Keratinocyte (primary cell): ENCODE data around the gene LGR4. TPM values are rescaled to one million over a fixed set of nuclear protein-coding genes. Genes with fewer than 3 reads are reported as not detected.

ENCODE experiments used
- DNase-seq: peaks from one replicate; pipeline ENCODE4 v3.0.0-alpha.2; 2011; ENCODE audit warnings: low read depth, missing footprints, low spot score
- FAIRE-seq: peaks from 2 replicates; lab custom pipeline; 2011; peaks lifted over from hg19 to GRCh38; lab: Jason Lieb, UNC
- H2AFZ ChIP-seq: 2 replicates; pipeline ENCODE4 v1.6.0; 2012; ENCODE audit warnings: low read length, control low read depth, inconsistent platforms; ENCODE audit not compliant: control insufficient read depth
- H3K27ac ChIP-seq: 2 replicates; pipeline ENCODE4 v1.5.1; 2011; ENCODE audit warnings: low read length; ENCODE audit not compliant: control insufficient read depth, insufficient read depth
- H3K27me3 ChIP-seq: 3 replicates; pipeline ENCODE4 v1.6.0; 2011; ENCODE audit warnings: low read length; ENCODE audit not compliant: control insufficient read depth, insufficient read depth; ENCODE audit errors: extremely low read depth
- H3K36me3 ChIP-seq, 2 experiments: 2 replicates in 1 of 2; 3 replicates in 1 of 2; pipeline ENCODE4 v1.5.1; 2011; ENCODE audit warnings: low read length in 2 of 2, mild to moderate bottlenecking in 1 of 2; ENCODE audit not compliant: control insufficient read depth in 2 of 2, insufficient read depth in 2 of 2; ENCODE audit errors: extremely low read depth in 1 of 2
- H3K4me1 ChIP-seq: 3 replicates; pipeline ENCODE4 v1.5.1; 2011; ENCODE audit warnings: low read length; ENCODE audit not compliant: control insufficient read depth, insufficient read depth; ENCODE audit errors: extremely low read depth
- H3K4me2 ChIP-seq: 3 replicates; pipeline ENCODE4 v1.6.0; 2011; ENCODE audit warnings: low read depth, low read length; ENCODE audit not compliant: control insufficient read depth, insufficient read depth; ENCODE audit errors: extremely low read depth
- H3K4me3 ChIP-seq, 3 experiments: fragments of 200-600 bp in 1 of 3; sonication (generic) in 1 of 3; 2 replicates in 2 of 3; 3 replicates in 1 of 3; pipeline ENCODE4 v1.5.1; 2011 to 2016; ENCODE audit warnings: low read length in 3 of 3, mild to moderate bottlenecking in 3 of 3, control low read depth in 2 of 3, inconsistent platforms in 1 of 3, low read depth in 1 of 3, mixed read lengths in 1 of 3, mixed run types in 1 of 3, moderate library complexity in 1 of 3; ENCODE audit not compliant: control insufficient read depth in 2 of 3, insufficient read depth in 2 of 3; ENCODE audit errors: extremely low read depth in 1 of 3
- H3K79me2 ChIP-seq: 2 replicates; pipeline ENCODE4 v1.6.0; 2012; ENCODE audit warnings: low read length; ENCODE audit not compliant: control insufficient read depth, insufficient read depth
- H3K9ac ChIP-seq: 3 replicates; pipeline ENCODE4 v1.6.0; 2011; ENCODE audit warnings: low read length; ENCODE audit not compliant: control insufficient read depth, insufficient read depth; ENCODE audit errors: extremely low read depth
- H3K9me1 ChIP-seq: 3 replicates; pipeline ENCODE4 v1.6.0; 2011; ENCODE audit warnings: low read length; ENCODE audit not compliant: control insufficient read depth, insufficient read depth; ENCODE audit errors: extremely low read depth
- H3K9me3 ChIP-seq: 2 replicates; pipeline ENCODE4 v1.5.1; 2012; ENCODE audit warnings: low read depth, low read length; ENCODE audit not compliant: control insufficient read depth
- H4K20me1 ChIP-seq: 3 replicates; pipeline ENCODE4 v1.6.0; 2011; ENCODE audit warnings: low read length; ENCODE audit not compliant: control insufficient read depth, insufficient read depth; ENCODE audit errors: extremely low read depth
- EZH2 ChIP-seq: IDR thresholded peaks from one replicate; pipeline ENCODE4 v1.6.1; 2012; ENCODE audit warnings: inconsistent platforms, mild to moderate bottlenecking, low read length, moderate library complexity
- dilution Hi-C: fragments of 300-500 bp; cut with MboI; formaldehyde crosslinking; loops from one replicate; pipeline ENCODE4 v1.7.0; 2020; ENCODE audit warnings: low sequenced_read_pairs; ENCODE audit not compliant: extremely low pct_ligation_motif_present
- polyA plus RNA-seq, 5 experiments: library from polyadenylated mRNA; depleted of rRNA in 3 of 5; stranded (reverse) in 3 of 5; stranded (forward) in 1 of 5; unstranded in 1 of 5; fragments of >200 nt; gene quantifications; 1 replicate in 1 of 5; 2 replicates in 3 of 5; 3 replicates in 1 of 5; pipeline versions ENCODE4 v1.2.1 to v1.2.3, GENCODE V29; 2011 to 2012; ENCODE audit warnings: missing spikeins in 2 of 5, low read depth in 1 of 5, low replicate concordance in 1 of 5
- TF ChIP-seq, protein P1 (sequence below), 3 experiments: IDR thresholded peaks in 1 of 3; conservative IDR thresholded peaks in 1 of 3; optimal IDR thresholded peaks in 1 of 3; 2 replicates in 2 of 3; 3 replicates in 1 of 3; pipeline versions ENCODE3 to v1.5.1; 2011; ENCODE audit warnings: low read length in 3 of 3, mild to moderate bottlenecking in 3 of 3, moderate library complexity in 2 of 3, control low read depth in 1 of 3, inconsistent platforms in 1 of 3; ENCODE audit not compliant: insufficient read depth in 2 of 3; ENCODE audit errors: extremely low read depth in 1 of 3

Gene LGR4
- polyA plus RNA-seq, 1 donor (not counting 4 experiments of a cell fraction or from before 2014, with no cell fraction given): 49.7 TPM

DNA sequence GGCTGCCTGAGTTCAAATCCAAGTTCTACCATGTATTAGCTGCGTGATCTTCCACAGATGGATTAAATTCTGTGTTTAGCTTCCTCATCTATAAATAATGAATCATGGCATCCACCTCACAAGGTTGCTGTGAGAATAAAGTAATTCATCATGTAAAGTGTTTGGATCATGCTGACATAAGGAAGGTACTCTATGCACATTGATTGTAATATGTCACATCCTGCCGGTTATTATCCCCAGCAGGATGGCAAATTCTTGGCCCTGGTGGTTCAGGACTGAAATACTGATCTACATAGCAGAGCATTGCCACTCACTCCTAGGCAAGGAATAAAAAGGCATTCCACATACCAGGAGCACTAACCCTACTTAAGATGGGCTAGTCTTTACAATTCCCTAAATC is 40.8 kb downstream of the LGR4 start:
- Histone ChIP-seq H3K4me2 (no peak overlapping the region), H3K9ac (no peak overlapping the region), H2AFZ (no peak overlapping the region), H3K36me3 (no peaks in the 10 kb centered on the region), H3K27me3 (no peaks in the 10 kb centered on the region), H3K9me1 (no peaks in the 10 kb centered on the region), H3K79me2 (peaks cover 71% of the 10 kb centered on the region), H3K27ac (peak overlapping the region; percentile 10), H3K4me1 (peaks cover 52% of the 10 kb centered on the region), H3K9me3 (no peaks in the 10 kb centered on the region), H3K4me3 (no peak overlapping the region), H4K20me1 (no peaks in the 10 kb centered on the region)
- DNase-seq (no peak), FAIRE-seq (no peak)
- TF ChIP-seq, protein P1, sequence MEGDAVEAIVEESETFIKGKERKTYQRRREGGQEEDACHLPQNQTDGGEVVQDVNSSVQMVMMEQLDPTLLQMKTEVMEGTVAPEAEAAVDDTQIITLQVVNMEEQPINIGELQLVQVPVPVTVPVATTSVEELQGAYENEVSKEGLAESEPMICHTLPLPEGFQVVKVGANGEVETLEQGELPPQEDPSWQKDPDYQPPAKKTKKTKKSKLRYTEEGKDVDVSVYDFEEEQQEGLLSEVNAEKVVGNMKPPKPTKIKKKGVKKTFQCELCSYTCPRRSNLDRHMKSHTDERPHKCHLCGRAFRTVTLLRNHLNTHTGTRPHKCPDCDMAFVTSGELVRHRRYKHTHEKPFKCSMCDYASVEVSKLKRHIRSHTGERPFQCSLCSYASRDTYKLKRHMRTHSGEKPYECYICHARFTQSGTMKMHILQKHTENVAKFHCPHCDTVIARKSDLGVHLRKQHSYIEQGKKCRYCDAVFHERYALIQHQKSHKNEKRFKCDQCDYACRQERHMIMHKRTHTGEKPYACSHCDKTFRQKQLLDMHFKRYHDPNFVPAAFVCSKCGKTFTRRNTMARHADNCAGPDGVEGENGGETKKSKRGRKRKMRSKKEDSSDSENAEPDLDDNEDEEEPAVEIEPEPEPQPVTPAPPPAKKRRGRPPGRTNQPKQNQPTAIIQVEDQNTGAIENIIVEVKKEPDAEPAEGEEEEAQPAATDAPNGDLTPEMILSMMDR (optimal IDR thresholded peaks at IDR 0.05 in 1 of 3, IDR thresholded peaks at IDR 0.05 in 1 of 3, conservative IDR thresholded peaks at IDR 0.05 in 1 of 3; ENCODE audit: extremely low read depth in 1 of 3, insufficient read depth in 2 of 3, low read length in 3 of 3): no peak
- TF ChIP-seq EZH2: no peak
- dilution Hi-C loops: no loop called here

DNA sequence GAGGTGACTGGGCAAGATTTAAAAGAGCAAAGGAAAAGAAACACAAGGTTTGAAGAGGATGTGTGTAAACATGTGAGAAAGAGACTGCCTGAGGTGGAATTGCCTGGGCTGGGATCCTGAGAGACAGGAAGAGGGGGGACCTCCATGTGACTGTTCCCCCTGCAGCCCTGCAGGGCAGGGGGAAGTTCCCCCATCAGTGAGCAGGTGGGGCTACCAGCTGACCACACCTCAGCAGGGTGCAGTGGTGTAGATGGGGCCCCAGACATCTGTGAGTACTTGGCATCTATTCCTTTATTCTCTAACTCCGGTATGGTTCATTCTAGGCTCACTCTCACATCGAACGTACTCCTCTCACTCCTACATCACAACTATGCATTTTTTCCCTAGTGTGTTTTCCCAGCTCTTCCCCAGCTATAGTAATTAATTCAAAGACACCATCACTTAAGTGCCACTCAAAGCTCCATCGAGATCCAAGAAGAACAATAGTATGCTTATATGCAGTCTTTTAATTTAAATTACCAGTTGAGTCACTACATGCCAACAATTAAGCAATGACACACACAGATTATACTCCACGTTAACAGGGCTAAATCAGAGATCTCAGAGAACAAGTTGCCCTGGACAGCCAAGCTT is 42.7 kb downstream of the LGR4 start:
- no peaks in the 10 kb centered on the region for H3K9me1 ChIP-seq
- no peak overlapping the region for H2AFZ ChIP-seq
- peak; percentile 72 for FAIRE-seq
- peaks cover 58% of the 10 kb centered on the region for H3K4me1 ChIP-seq
- no peaks in the 10 kb centered on the region for H3K27me3 ChIP-seq
- dilution Hi-C loops: no loop called here
- peak overlapping the region; percentile 82 for H3K4me2 ChIP-seq
- peak overlapping the region; percentile 83 for H3K27ac ChIP-seq
- H3K9ac ChIP-seq: peak overlapping the region; percentile 59
- H3K36me3 ChIP-seq: no peaks in the 10 kb centered on the region
- peaks cover 73% of the 10 kb centered on the region for H3K79me2 ChIP-seq
- H3K4me3 ChIP-seq: peak overlapping the region in 2 of 3 experiments; percentile 50 to 54
- TF ChIP-seq, protein P1 (optimal IDR thresholded peaks at IDR 0.05 in 1 of 3, IDR thresholded peaks at IDR 0.05 in 1 of 3, conservative IDR thresholded peaks at IDR 0.05 in 1 of 3; ENCODE audit: extremely low read depth in 1 of 3, insufficient read depth in 2 of 3, low read length in 3 of 3): no peak
- TF ChIP-seq EZH2: no peak
- no peak for DNase-seq
- no peaks in the 10 kb centered on the region for H4K20me1 ChIP-seq
- no peaks in the 10 kb centered on the region for H3K9me3 ChIP-seq
